ENCODE data around the gene CYP4V2.

GRCh38 chr4:186244835-186245234 is 53.5 kb downstream of the CYP4V2 start:
- TF ChIP-seq CTCF (IDR thresholded peaks at IDR 0.05) (no peak), MXD4 (CRISPR knock-in tag; IDR thresholded peaks at IDR 0.05; ENCODE audit: borderline replicate concordance) (no peak), NR2C2 (CRISPR knock-in tag; IDR thresholded peaks at IDR 0.05) (no peak), ZNF317 (CRISPR knock-in tag; IDR thresholded peaks at IDR 0.05; ENCODE audit: borderline replicate concordance, low read depth) (no peak), ATF2 (CRISPR knock-in tag; IDR thresholded peaks at IDR 0.05; ENCODE audit: borderline replicate concordance, low read depth) (no peak), AR (CRISPR knock-in tag; IDR thresholded peaks at IDR 0.05) (no peak), E2F1 (CRISPR knock-in tag; IDR thresholded peaks at IDR 0.05) (no peak), PRDM15 (CRISPR knock-in tag; IDR thresholded peaks at IDR 0.05) (no peak), ZNF121 (CRISPR knock-in tag; IDR thresholded peaks at IDR 0.05) (no peak), ZNF138 (CRISPR knock-in tag; conservative IDR thresholded peaks at IDR 0.05) (no peak), ZNF671 (CRISPR knock-in tag; IDR thresholded peaks at IDR 0.05) (no peak), ELF4 (CRISPR knock-in tag; IDR thresholded peaks at IDR 0.05; ENCODE audit: low read depth) (no peak), CBFB (CRISPR knock-in tag; IDR thresholded peaks at IDR 0.05; ENCODE audit: low read depth) (no peak)
- TF ChIP-seq, protein P1, sequence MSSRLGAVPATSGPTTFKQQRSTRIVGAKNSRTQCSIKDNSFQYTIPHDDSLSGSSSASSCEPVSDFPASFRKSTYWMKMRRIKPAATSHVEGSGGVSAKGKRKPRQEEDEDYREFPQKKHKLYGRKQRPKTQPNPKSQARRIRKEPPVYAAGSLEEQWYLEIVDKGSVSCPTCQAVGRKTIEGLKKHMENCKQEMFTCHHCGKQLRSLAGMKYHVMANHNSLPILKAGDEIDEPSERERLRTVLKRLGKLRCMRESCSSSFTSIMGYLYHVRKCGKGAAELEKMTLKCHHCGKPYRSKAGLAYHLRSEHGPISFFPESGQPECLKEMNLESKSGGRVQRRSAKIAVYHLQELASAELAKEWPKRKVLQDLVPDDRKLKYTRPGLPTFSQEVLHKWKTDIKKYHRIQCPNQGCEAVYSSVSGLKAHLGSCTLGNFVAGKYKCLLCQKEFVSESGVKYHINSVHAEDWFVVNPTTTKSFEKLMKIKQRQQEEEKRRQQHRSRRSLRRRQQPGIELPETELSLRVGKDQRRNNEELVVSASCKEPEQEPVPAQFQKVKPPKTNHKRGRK (CRISPR knock-in tag; IDR thresholded peaks at IDR 0.05; ENCODE audit: borderline replicate concordance): no peak
